ENCODE results near the gene RAD52. TPM values are rescaled to one million over a fixed set of nuclear protein-coding genes. Genes with fewer than 3 reads are reported as not detected.
A peak's percentile ranks its signal among the peaks of the same experiment; 100 is the strongest.

Gene RAD52
- polyA plus RNA-seq, 4 donors, result 3.2 to 28.1 (median 10.3) TPM

DNA sequence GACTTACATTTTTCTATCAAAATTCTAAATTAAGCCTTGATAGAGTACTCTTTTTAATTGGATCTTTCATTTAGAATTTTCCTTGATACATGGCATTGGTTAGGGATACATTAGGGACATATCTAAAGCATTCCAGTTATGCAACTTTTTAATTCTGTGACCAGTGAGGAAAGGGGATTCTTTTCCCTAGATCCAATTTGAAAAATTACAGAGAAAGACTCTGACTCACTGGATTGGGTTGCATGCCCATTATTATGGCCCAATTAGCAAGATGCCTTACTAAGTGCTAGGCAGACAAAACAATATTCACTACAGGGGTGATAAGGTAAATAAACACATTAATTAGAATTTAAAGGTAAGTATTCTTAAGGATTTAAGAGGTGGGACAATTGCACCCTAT, 5.2 kb upstream of the RAD52 start:
- no peak overlapping the region for H3K27ac ChIP-seq (ENCODE audit: low read depth in 1 of 3, low read length in 2 of 3)
- no peak for FAIRE-seq

DNA sequence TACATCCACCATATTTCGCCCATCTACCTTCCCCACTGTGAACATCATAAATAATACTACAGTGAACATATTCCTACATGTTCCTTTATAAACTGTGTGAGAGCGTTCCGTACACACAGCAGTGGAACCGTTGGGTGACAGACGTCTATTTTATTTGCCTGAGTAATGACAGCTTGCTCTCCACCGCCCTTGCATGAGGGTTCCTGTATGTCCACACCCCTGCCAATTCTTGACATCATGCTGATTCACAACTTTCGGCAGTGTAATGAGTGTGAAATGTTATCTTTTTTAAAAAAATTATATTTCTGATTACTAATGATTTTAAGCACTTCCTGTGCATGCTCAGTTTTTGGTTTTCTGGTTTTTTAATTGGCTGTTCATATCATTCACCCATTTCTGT, 4.3 kb upstream of the RAD52 start:
- DNase-seq, result no peak
- Histone ChIP-seq H3K9me3 (ENCODE audit: control insufficient read depth in 2 of 2, insufficient read depth in 1 of 2, low read depth in 1 of 2, low read length in 1 of 2) (no peaks in the 10 kb centered on the region), H3K27ac (ENCODE audit: low read depth in 1 of 3, low read length in 2 of 3) (no peak overlapping the region), H3K36me3 (ENCODE audit: control insufficient read depth in 3 of 3, insufficient read depth in 2 of 3, low read depth in 1 of 3, low read length in 3 of 3) (no peaks in the 10 kb centered on the region), H3K27me3 (ENCODE audit: control insufficient read depth in 3 of 3, insufficient read depth in 3 of 3, low read length in 3 of 3) (no peaks in the 10 kb centered on the region), H3K4me1 (ENCODE audit: control insufficient read depth in 3 of 3, insufficient read depth in 2 of 3, low read depth in 1 of 3, low read length in 2 of 3) (no peaks in the 10 kb centered on the region), H3K4me3 (ENCODE audit: low read depth in 1 of 3, low read length in 3 of 3) (no peak overlapping the region)
- no peak for FAIRE-seq
- WGBS, 3 donors, result 71 to 83% (median 76%) methylated on average over 7 of the region's 7 CpGs

More for the DNA sequence above, 5.2 kb upstream of the RAD52 start:
- no peak overlapping the region for H3K4me3 ChIP-seq (ENCODE audit: low read depth in 1 of 3, low read length in 3 of 3)
- H3K27me3 ChIP-seq (ENCODE audit: control insufficient read depth in 3 of 3, insufficient read depth in 3 of 3, low read length in 3 of 3), result no peaks in the 10 kb centered on the region
- no peaks in the 10 kb centered on the region for H3K4me1 ChIP-seq (ENCODE audit: control insufficient read depth in 3 of 3, insufficient read depth in 2 of 3, low read depth in 1 of 3, low read length in 2 of 3)
- no peaks in the 10 kb centered on the region for H3K9me3 ChIP-seq (ENCODE audit: control insufficient read depth in 2 of 2, insufficient read depth in 1 of 2, low read depth in 1 of 2, low read length in 1 of 2)
- H3K36me3 ChIP-seq (ENCODE audit: control insufficient read depth in 3 of 3, insufficient read depth in 2 of 3, low read depth in 1 of 3, low read length in 3 of 3), result no peaks in the 10 kb centered on the region
- no peak for DNase-seq

DNA sequence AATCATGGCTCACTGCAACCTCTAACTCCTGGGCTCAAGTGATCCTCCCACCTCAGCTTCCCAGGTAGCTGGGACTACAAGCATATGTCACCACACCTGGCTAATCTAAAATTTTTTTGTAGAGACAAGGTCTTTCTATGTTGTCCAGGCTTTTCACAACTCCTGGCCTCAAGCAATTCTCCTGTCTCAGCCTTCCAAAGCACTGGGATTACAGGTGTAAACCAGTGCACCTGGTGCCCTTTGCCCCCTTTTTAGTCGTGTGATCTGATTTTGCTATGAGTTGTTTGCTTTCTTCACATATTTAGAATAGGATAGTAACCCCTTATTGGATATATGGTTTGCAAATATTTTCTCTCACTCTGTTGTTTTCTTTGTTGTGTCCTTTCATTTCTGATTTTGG, 1.7 kb upstream of the RAD52 start:
- Histone ChIP-seq H3K4me3 (ENCODE audit: low read depth in 1 of 3, low read length in 3 of 3) (no peak overlapping the region), H3K4me1 (ENCODE audit: control insufficient read depth in 3 of 3, insufficient read depth in 2 of 3, low read depth in 1 of 3, low read length in 2 of 3) (peaks cover 0 to 6% (median 0%) of the 10 kb centered on the region in 3 donors), H3K27ac (ENCODE audit: low read depth in 1 of 3, low read length in 2 of 3) (peak overlapping the region in 1 of 3 donors; percentile 13), H3K36me3 (ENCODE audit: control insufficient read depth in 3 of 3, insufficient read depth in 2 of 3, low read depth in 1 of 3, low read length in 3 of 3) (no peaks in the 10 kb centered on the region), H3K9me3 (ENCODE audit: control insufficient read depth in 2 of 2, insufficient read depth in 1 of 2, low read depth in 1 of 2, low read length in 1 of 2) (peaks cover 0 to 4% of the 10 kb centered on the region in 2 donors), H3K27me3 (ENCODE audit: control insufficient read depth in 3 of 3, insufficient read depth in 3 of 3, low read length in 3 of 3) (no peaks in the 10 kb centered on the region)
- 8 to 39% (median 19%) methylated on average over 1 of the region's 1 CpG for WGBS, 3 donors
- FAIRE-seq, result no peak
- DNase-seq, result peak; percentile 44 to 77

DNA sequence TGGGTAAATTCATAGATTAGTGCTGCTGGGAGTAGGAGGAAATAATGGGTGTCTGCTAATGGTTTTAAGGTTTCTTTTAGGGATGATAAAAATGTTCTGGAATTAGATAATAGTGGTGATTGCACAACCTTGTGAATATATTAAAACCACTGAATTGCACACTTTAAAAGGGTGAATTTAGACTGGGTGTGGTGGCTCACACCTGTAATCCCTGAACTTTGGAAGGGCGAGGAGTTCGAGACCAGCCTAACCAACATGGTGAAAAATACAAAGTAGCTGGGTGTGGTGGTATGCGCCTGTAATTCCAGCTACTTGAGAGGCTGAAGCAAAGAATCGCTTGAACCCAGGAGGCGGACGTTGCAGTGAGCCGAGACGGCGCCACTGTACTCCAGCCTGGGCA, 1.3 kb downstream of the RAD52 start:
- DNase-seq (peak in 1 of 2 donors; percentile 81), FAIRE-seq (no peak)
- peak overlapping the region in 2 of 3 donors; percentile 76 to 90 for H3K4me3 ChIP-seq (ENCODE audit: low read depth in 1 of 3, low read length in 3 of 3)
- 31 to 74% (median 64%) methylated on average over 9 of the region's 9 CpGs for WGBS, 3 donors
- H3K4me1 ChIP-seq (ENCODE audit: control insufficient read depth in 3 of 3, insufficient read depth in 2 of 3, low read depth in 1 of 3, low read length in 2 of 3), result peaks cover 0 to 6% (median 0%) of the 10 kb centered on the region in 3 donors
- H3K36me3 ChIP-seq (ENCODE audit: control insufficient read depth in 3 of 3, insufficient read depth in 2 of 3, low read depth in 1 of 3, low read length in 3 of 3), result peaks cover 0 to 9% (median 2%) of the 10 kb centered on the region in 3 donors
- peak overlapping the region; percentile 37 to 98 (median 91) for H3K27ac ChIP-seq (ENCODE audit: low read depth in 1 of 3, low read length in 2 of 3)
- peaks cover 0 to 4% of the 10 kb centered on the region in 2 donors for H3K9me3 ChIP-seq (ENCODE audit: control insufficient read depth in 2 of 2, insufficient read depth in 1 of 2, low read depth in 1 of 2, low read length in 1 of 2)
- H3K27me3 ChIP-seq (ENCODE audit: control insufficient read depth in 3 of 3, insufficient read depth in 3 of 3, low read length in 3 of 3), result no peaks in the 10 kb centered on the region

DNA sequence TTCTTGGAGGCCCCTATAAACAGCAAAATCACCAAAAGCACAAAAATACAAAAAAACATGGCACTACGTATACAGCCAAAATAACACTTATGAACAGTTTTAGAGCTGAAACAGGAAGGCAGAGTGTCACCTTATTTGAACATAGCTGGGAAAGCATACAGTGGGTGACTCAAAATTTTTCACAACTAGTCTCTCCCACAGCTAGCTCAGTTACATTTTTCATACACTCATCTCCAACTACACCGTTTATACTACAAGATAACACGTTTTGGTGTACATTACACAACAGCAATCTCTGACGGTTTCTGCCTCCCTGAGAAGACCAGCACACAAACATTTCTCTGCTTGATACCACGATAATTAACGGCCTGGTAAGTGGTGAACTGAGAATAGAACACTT, 2.9 kb downstream of the RAD52 start:
- DNase-seq, result no peak
- WGBS, 3 donors, result 60 to 64% (median 64%) methylated on average over 6 of the region's 6 CpGs
- FAIRE-seq, result no peak
- Histone ChIP-seq H3K27me3 (ENCODE audit: control insufficient read depth in 3 of 3, insufficient read depth in 3 of 3, low read length in 3 of 3) (no peaks in the 10 kb centered on the region), H3K9me3 (ENCODE audit: control insufficient read depth in 2 of 2, insufficient read depth in 1 of 2, low read depth in 1 of 2, low read length in 1 of 2) (peaks cover 0 to 4% of the 10 kb centered on the region in 2 donors), H3K4me1 (ENCODE audit: control insufficient read depth in 3 of 3, insufficient read depth in 2 of 3, low read depth in 1 of 3, low read length in 2 of 3) (peaks cover 0 to 6% (median 0%) of the 10 kb centered on the region in 3 donors), H3K36me3 (ENCODE audit: control insufficient read depth in 3 of 3, insufficient read depth in 2 of 3, low read depth in 1 of 3, low read length in 3 of 3) (peaks cover 0 to 15% (median 2%) of the 10 kb centered on the region in 3 donors), H3K4me3 (ENCODE audit: low read depth in 1 of 3, low read length in 3 of 3) (no peak overlapping the region), H3K27ac (ENCODE audit: low read depth in 1 of 3, low read length in 2 of 3) (no peak overlapping the region)

DNA sequence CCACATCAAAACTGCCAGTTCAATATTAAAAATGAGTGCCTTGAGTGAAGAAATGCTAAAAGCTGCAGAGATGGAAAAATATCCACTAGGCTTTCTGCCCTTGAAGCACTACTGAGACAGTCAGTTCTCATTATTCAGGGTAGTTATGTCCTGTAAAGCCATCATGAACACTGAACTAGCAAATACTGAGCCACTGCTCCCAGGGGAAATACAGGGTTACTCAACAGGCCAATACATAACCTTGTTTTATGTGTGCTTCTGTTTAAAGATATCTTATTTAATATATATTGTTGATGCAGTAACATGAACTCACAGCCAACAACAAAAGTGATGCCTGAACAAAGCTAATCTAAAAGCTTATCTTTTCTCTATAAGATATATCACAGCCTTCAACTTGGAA, 3.3 kb downstream of the RAD52 start:
- Histone ChIP-seq H3K36me3 (ENCODE audit: control insufficient read depth in 3 of 3, insufficient read depth in 2 of 3, low read depth in 1 of 3, low read length in 3 of 3) (peaks cover 0 to 15% (median 2%) of the 10 kb centered on the region in 3 donors), H3K9me3 (ENCODE audit: control insufficient read depth in 2 of 2, insufficient read depth in 1 of 2, low read depth in 1 of 2, low read length in 1 of 2) (peaks cover 0 to 4% of the 10 kb centered on the region in 2 donors), H3K4me1 (ENCODE audit: control insufficient read depth in 3 of 3, insufficient read depth in 2 of 3, low read depth in 1 of 3, low read length in 2 of 3) (peaks cover 0 to 6% (median 0%) of the 10 kb centered on the region in 3 donors), H3K27ac (ENCODE audit: low read depth in 1 of 3, low read length in 2 of 3) (no peak overlapping the region), H3K4me3 (ENCODE audit: low read depth in 1 of 3, low read length in 3 of 3) (no peak overlapping the region), H3K27me3 (ENCODE audit: control insufficient read depth in 3 of 3, insufficient read depth in 3 of 3, low read length in 3 of 3) (no peaks in the 10 kb centered on the region)
- FAIRE-seq, result no peak
- no peak for DNase-seq

DNA sequence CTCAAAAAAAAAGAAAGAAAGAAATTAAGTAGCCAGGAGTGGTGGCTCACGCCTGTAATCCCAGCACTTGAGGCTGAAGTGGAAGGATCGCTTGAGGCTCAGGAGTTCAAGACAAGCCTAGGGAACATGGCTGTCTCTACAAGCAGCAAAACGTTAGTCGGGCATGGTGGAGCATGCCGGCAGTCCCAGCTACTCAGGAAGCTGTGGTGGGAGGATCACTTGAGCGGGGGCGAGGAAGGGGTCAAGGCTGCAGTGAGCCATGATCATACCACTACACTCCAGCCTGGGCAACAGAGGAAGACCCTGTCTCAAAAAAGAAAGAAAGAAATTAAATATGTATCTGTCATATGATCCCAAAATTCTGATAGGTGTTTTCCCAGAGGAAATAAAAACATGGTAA, 5.3 kb downstream of the RAD52 start:
- no peak for DNase-seq
- Histone ChIP-seq H3K9me3 (ENCODE audit: control insufficient read depth in 2 of 2, insufficient read depth in 1 of 2, low read depth in 1 of 2, low read length in 1 of 2) (peaks cover 0 to 4% of the 10 kb centered on the region in 2 donors), H3K4me3 (ENCODE audit: low read depth in 1 of 3, low read length in 3 of 3) (no peak overlapping the region), H3K4me1 (ENCODE audit: control insufficient read depth in 3 of 3, insufficient read depth in 2 of 3, low read depth in 1 of 3, low read length in 2 of 3) (peaks cover 0 to 6% (median 0%) of the 10 kb centered on the region in 3 donors), H3K36me3 (ENCODE audit: control insufficient read depth in 3 of 3, insufficient read depth in 2 of 3, low read depth in 1 of 3, low read length in 3 of 3) (peaks cover 0 to 22% (median 2%) of the 10 kb centered on the region in 3 donors), H3K27ac (ENCODE audit: low read depth in 1 of 3, low read length in 2 of 3) (no peak overlapping the region), H3K27me3 (ENCODE audit: control insufficient read depth in 3 of 3, insufficient read depth in 3 of 3, low read length in 3 of 3) (no peaks in the 10 kb centered on the region)
- 79 to 87% (median 80%) methylated on average over 7 of the region's 7 CpGs for WGBS, 3 donors
- no peak for FAIRE-seq

DNA sequence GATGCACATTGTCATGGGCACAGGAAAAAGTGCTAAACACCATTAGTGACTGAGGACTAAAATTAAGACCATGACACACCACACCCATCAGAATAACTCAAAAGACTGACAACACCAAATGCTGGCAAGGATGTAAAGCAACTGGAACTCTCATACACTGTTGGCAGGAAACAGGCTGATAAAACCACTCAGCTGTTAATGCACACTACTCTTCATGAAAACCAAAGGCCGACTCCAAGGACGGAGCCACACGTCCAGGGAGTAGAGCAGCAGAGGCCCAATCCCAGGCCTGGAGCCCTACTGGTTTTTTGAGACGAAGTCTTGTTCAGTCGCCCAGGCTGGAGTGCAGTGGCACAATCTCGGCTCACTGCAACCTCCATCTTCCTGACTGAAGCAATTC, 6.4 kb downstream of the RAD52 start:
- peaks cover 0 to 28% (median 2%) of the 10 kb centered on the region in 3 donors for H3K36me3 ChIP-seq (ENCODE audit: control insufficient read depth in 3 of 3, insufficient read depth in 2 of 3, low read depth in 1 of 3, low read length in 3 of 3)
- H3K4me1 ChIP-seq (ENCODE audit: control insufficient read depth in 3 of 3, insufficient read depth in 2 of 3, low read depth in 1 of 3, low read length in 2 of 3), result no peaks in the 10 kb centered on the region
- DNase-seq (no peak), FAIRE-seq (no peak)
- 89 to 97% (median 94%) methylated on average over 6 of the region's 6 CpGs for WGBS, 3 donors
- no peak overlapping the region for H3K4me3 ChIP-seq (ENCODE audit: low read depth in 1 of 3, low read length in 3 of 3)
- no peak overlapping the region for H3K27ac ChIP-seq (ENCODE audit: low read depth in 1 of 3, low read length in 2 of 3)
- no peaks in the 10 kb centered on the region for H3K9me3 ChIP-seq (ENCODE audit: control insufficient read depth in 2 of 2, insufficient read depth in 1 of 2, low read depth in 1 of 2, low read length in 1 of 2)
- H3K27me3 ChIP-seq (ENCODE audit: control insufficient read depth in 3 of 3, insufficient read depth in 3 of 3, low read length in 3 of 3), result no peaks in the 10 kb centered on the region

DNA sequence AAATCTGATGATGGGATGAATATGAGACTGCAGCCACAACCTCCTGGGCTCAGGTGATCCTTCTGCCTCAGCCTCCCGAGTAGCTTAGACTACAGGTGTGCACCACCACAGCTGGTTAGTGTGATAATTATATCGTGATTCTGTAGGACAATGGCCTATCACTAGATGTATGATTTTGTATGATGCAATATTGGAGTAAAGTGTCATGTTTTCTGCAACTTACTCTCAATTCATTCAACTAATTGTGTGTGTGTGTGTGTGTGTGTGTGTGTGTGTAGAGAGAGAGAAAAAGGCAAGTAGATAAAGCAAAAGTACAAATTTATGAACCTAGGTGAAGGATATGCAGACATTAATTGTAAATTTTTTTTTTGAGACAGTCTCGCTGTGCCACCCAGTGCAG, 10.7 kb downstream of the RAD52 start:
- Histone ChIP-seq H3K27ac (ENCODE audit: low read depth in 1 of 3, low read length in 2 of 3) (no peak overlapping the region), H3K36me3 (ENCODE audit: control insufficient read depth in 3 of 3, insufficient read depth in 2 of 3, low read depth in 1 of 3, low read length in 3 of 3) (peaks cover 0 to 35% (median 0%) of the 10 kb centered on the region in 3 donors), H3K4me3 (ENCODE audit: low read depth in 1 of 3, low read length in 3 of 3) (no peak overlapping the region), H3K27me3 (ENCODE audit: control insufficient read depth in 3 of 3, insufficient read depth in 3 of 3, low read length in 3 of 3) (no peaks in the 10 kb centered on the region), H3K4me1 (ENCODE audit: control insufficient read depth in 3 of 3, insufficient read depth in 2 of 3, low read depth in 1 of 3, low read length in 2 of 3) (no peaks in the 10 kb centered on the region), H3K9me3 (ENCODE audit: control insufficient read depth in 2 of 2, insufficient read depth in 1 of 2, low read depth in 1 of 2, low read length in 1 of 2) (no peaks in the 10 kb centered on the region)
- 93 to 95% (median 94%) methylated on average over 3 of the region's 3 CpGs for WGBS, 3 donors
- DNase-seq (no peak), FAIRE-seq (no peak)

Data from small intestine (tissue), 7 donors.